NCI-H1436 treated with DMSO at 0.1 percent for 48 hours (cell line): ENCODE results near the gene DPH2.

Experiments used
- DNase-seq: peaks from one replicate; lab custom pipeline; 2025; lab: John Stamatoyannopoulos, UW

DPH2 gene

GRCh38 chr1:43969416-43969745 lies 429 bp upstream of the DPH2 start:
- no peak for DNase-seq

GRCh38 chr1:43970502-43970901 lies 692 bp downstream of the DPH2 start:
- DNase-seq, result no peak

GRCh38 chr1:43970911-43971310 lies 1.1 kb downstream of the DPH2 start:
- no peak for DNase-seq

GRCh38 chr1:43971336-43971980 lies 1.6 kb downstream of the DPH2 start:
- no peak for DNase-seq

- no peak for DNase-seq
Observed at GRCh38 chr1:43973981-43974442, 4.2 kb downstream of the DPH2 start.

- DNase-seq, result peak; percentile 18
Observed at GRCh38 chr1:43974443-43975248, 4.8 kb downstream of the DPH2 start, which contains the start of gene ATP6V0B. ATP6V0B (plus strand) TSS chr1:43974960; CDS start chr1:43975041, 81 bp downstream.

- DNase-seq, result no peak
Observed at GRCh38 chr1:43975249-43975961, 5.6 kb downstream of the DPH2 start.

- DNase-seq, result no peak
Observed at GRCh38 chr1:43976045-43976444, 6.2 kb downstream of the DPH2 start.

- DNase-seq, result no peak
Observed at GRCh38 chr1:43976890-43977289, 7.1 kb downstream of the DPH2 start.

- no peak for DNase-seq
Observed at GRCh38 chr1:43977376-43978263, 7.8 kb downstream of the DPH2 start.

GRCh38 chr1:43978264-43978550 lies 8.4 kb downstream of the DPH2 start:
- no peak for DNase-seq

GRCh38 chr1:43978551-43979260 lies 8.9 kb downstream of the DPH2 start, which contains the start of gene B4GALT2:
B4GALT2 (plus strand) TSS chr1:43979210; CDS start chr1:43981161, 1,951 bp downstream.
- DNase-seq, result no peak

- DNase-seq, result no peak
Observed at GRCh38 chr1:43979261-43979527, 9.4 kb downstream of the DPH2 start.

GRCh38 chr1:43979528-43980254 lies 9.9 kb downstream of the DPH2 start:
- no peak for DNase-seq

GRCh38 chr1:43980255-43981134 lies 10.7 kb downstream of the DPH2 start:
- DNase-seq, result no peak

- DNase-seq, result no peak
Observed at GRCh38 chr1:43981135-43981491, 11.3 kb downstream of the DPH2 start.

- DNase-seq, result no peak
Observed at GRCh38 chr1:43981636-43982035, 11.8 kb downstream of the DPH2 start.

- DNase-seq, result no peak
Observed at GRCh38 chr1:43982241-43982640, 12.4 kb downstream of the DPH2 start.

- DNase-seq, result no peak
Observed at GRCh38 chr1:43982808-43983207, 13.0 kb downstream of the DPH2 start.
